Peyer's patch (tissue), 4 donors: ENCODE measurements around the gene PRR4.

Experiments used
- POLR2A ChIP-seq, 2 donors: fragments of 450-650 bp; IDR thresholded peaks; one replicate each; pipeline ENCODE4 v1.5.1; 2017; ENCODE audit warnings: antibody characterized with exemption in 2 of 2, mild to moderate bottlenecking in 2 of 2, moderate library complexity in 2 of 2
- TF ChIP-seq, protein P1 (sequence below), 6 experiments: fragments of 450-650 bp in 4 of 6; fragments of 200-600 bp in 2 of 6; sonication (generic) in 1 of 6; IDR thresholded peaks; one replicate each; pipeline ENCODE4 v1.5.1; 2017 to 2019; ENCODE audit warnings: antibody characterized with exemption in 6 of 6, mild to moderate bottlenecking in 3 of 6, moderate library complexity in 1 of 6

- TF ChIP-seq POLR2A (IDR thresholded peaks at IDR 0.05): no peak
- TF ChIP-seq, protein P1, sequence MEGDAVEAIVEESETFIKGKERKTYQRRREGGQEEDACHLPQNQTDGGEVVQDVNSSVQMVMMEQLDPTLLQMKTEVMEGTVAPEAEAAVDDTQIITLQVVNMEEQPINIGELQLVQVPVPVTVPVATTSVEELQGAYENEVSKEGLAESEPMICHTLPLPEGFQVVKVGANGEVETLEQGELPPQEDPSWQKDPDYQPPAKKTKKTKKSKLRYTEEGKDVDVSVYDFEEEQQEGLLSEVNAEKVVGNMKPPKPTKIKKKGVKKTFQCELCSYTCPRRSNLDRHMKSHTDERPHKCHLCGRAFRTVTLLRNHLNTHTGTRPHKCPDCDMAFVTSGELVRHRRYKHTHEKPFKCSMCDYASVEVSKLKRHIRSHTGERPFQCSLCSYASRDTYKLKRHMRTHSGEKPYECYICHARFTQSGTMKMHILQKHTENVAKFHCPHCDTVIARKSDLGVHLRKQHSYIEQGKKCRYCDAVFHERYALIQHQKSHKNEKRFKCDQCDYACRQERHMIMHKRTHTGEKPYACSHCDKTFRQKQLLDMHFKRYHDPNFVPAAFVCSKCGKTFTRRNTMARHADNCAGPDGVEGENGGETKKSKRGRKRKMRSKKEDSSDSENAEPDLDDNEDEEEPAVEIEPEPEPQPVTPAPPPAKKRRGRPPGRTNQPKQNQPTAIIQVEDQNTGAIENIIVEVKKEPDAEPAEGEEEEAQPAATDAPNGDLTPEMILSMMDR (IDR thresholded peaks at IDR 0.05): no peak
Observed at GRCh38 chr12:10889226-10889625, 40.0 kb upstream of the PRR4 start.
